ENCODE results near the gene CEP20. TPM values are rescaled to one million over a fixed set of nuclear protein-coding genes. Genes with fewer than 3 reads are reported as not detected.
"Not testable (repeated sequence)": the region's sequence is repeated elsewhere in the genome, so short reads cannot be mapped to it uniquely, and the experiment has no call there.

CEP20 gene, protein sequence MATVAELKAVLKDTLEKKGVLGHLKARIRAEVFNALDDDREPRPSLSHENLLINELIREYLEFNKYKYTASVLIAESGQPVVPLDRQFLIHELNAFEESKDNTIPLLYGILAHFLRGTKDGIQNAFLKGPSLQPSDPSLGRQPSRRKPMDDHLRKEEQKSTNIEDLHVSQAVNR
- 18.0 and 18.7 TPM in 2 replicates for total RNA-seq

DNA sequence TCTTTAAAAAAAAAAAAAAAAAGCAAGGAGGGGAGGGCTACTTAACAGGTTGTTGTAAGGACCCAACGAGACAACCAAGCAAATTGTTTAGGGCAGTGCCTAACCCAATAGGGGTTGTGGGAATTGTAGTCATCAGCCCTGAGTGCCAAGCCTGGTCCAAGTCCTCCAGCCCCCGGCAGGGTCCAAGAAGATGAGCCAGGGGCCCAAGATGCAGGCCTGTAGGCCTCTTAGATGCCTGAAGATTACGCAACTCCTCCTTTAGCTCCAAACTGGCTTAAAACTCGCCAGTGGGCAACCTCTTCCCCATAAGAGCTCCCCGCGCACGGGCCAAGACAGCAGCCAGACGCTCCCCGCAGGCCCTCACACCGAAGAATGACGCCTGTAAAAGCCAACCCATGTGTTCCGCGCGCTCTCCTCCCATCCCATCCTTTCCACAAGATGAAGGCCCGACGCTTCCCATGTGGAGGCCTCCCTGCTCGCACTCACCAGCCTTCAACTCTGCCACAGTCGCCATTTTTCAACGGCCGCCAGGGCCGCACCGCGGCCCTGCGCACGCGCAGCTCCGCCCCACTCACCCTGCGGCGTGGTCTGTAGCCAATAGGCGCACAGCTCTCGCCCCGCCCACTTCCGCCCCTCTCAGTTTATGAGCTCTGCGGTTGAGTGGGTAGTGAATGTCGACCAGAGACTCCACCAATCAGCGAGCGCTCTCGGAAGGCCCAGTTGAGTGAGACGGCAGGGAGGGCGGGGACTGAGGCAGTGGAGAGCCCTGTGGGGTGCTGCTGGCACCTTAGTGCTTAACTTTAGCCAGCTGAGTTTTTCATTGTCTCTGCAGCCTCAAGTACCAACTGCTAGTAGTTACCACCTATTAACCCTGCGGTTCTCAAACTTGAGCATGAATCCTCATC, at the start of gene CEP20:
Gene CEP20 (minus strand): TSS at position 532 of the 905 bp plus-strand sequence. CDS start 18 bp downstream, at position 514.
- peak; percentile 95 to 98 for DNase-seq (ENCODE audit: low read depth in 2 of 2)

DNA sequence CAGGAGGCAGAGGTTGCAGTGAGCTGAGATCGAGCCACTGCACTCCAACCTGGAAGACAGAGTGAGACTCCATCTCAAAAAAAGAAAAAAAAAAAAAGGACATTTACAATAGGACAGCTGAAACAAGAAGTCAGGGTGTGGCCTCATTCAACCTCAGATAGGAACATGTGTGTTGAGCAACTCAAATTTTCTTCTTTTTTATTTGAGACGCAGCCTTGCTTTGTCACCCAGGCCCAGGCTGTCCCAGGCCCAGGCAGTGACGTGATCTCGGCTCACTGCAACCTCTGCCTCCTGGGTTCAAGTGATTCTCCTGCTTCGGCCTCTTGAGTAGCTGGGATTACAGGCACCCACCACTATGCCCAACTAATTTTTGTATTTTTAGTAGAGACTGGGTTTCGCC, 48.4 kb upstream of the CEP20 start:
- not testable (repeated sequence) for DNase-seq (ENCODE audit: low read depth in 2 of 2)

DNA sequence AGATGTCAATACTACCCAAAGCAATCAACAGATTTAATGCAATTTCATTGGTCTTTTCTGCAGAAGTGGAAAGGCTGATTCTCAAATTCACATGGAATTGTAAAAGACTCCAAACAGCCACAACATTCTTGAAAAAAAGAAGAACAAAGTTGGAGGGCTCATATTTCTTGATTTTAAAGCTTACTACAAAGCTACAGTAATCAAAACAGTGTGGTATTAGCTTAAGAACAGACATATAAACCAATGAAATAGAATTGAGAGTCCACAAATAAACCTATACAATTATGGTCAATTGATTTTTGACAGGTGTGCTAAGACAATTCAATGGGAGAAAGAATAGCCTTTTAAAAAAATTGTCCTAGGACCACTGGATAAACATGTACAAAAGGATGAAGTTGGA, 46.6 kb upstream of the CEP20 start:
- no peak for DNase-seq (ENCODE audit: low read depth in 2 of 2)

DNA sequence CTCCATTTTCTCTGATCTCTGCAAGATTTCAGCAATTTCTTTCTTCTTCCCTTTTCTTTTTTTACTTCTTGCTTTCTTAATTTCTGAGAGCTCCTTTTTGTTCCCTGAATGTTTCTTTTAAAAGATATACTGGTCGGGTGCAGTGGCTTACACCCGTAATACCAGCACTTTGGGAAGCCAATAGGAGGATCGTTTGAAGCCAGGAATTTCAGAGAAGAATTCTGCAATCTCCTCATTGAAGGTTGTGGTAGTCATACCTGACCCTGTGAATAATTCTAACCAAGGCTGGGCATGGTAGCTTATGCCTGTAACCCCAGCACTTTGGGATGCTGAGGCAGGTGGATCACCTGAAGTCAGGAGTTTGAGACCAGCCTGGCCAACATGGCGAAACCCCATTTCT, 45.4 kb upstream of the CEP20 start:
- DNase-seq (ENCODE audit: low read depth in 2 of 2): no peak

DNA sequence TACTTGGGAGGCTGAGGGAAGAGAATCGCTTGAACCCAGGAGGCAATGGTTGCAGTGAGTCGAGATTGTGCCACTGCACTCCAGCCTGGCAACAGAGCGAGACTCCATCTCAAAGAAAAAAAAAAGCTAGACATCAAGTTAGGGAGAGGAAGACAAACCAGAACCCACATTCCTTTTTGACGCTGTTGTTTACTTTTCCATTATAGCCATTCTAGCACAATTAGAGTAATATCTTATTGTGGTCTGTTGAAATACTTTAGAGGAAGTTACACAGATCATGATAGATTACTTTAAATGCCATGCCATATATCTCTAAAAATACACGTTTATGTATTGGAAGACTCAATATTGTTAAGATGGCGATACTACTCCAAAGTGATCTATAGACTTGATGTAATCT, 44.5 kb upstream of the CEP20 start:
- DNase-seq (ENCODE audit: low read depth in 2 of 2): no peak

DNA sequence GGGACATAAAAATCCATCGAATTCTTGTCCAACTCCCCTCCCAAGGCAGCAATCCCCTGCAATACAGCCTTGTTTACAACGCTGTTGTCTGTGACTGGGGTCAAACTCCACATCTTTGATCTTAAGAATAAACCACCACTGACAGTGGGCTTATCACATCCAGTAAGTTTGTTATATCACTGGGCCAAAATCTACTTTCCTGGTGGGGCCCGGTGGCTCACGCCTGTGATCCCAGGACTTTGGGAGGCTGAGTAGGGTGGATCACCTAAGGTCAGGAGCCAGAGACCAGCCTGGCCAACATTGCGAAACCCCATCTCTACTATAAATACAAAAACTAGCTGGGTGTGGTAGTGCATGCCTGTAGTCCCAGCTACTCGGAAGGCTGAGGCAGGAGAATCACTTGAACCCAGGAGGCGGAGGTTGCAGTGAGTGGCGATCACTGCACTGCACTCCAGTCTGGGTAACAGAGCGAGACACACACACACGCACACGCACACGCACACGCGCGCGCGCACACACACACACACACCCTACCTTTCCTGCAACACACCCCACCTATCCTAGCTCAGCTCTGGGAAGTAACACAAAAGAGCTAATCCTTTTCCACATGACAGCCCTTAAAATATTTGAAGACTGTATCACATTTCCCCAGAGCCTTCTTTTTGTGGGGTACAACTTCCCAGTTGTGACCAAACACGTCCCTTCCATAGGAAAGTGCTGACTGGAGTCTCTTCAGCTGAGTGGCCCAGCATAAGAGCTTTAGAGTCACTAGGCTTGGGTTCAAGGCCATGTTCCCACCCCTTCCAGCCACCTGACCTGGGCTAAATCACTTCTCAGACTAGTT, 40.1 kb upstream of the CEP20 start:
- no peak for DNase-seq (ENCODE audit: low read depth in 2 of 2)

DNA sequence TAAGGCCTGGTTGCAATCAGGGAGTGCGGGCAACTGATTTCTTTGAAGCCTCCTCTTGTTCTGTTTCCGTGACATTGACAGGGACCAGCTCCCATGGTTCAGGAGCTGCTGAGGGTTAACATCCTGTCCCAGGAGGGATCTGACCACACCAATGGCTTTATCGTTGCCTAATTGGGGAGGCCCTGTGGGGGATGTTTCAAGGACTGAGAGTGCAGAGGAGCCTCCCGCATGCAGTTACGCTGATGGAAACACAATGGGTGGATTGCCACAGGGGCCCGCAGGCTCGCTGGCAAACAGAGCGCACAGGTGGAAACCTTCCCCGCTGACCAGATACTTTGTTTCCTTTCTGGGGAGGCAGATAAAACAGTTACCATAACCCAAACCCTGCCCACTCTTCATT, 37.2 kb upstream of the CEP20 start:
- no peak for DNase-seq (ENCODE audit: low read depth in 2 of 2)

DNA sequence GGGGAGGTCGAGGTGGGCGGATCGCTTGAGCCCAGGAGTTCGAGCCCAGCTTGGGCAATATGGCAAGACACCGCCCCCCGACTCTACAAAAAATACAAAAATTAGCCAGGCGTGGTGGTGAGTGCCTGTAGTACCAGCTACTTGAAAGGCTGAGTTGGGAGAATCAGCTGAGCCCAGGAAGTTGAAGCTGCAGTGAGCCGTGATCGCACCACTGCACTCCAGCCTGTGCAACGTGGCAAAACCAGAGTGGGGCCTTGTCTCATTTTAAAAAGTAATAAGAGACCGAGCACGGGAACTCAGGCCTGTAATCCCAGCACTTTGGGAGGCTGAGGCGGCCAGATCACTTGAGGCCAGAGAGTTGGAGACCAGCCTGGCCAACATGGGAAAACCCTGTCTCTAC, 36.6 kb upstream of the CEP20 start:
- no peak for DNase-seq (ENCODE audit: low read depth in 2 of 2)

DNA sequence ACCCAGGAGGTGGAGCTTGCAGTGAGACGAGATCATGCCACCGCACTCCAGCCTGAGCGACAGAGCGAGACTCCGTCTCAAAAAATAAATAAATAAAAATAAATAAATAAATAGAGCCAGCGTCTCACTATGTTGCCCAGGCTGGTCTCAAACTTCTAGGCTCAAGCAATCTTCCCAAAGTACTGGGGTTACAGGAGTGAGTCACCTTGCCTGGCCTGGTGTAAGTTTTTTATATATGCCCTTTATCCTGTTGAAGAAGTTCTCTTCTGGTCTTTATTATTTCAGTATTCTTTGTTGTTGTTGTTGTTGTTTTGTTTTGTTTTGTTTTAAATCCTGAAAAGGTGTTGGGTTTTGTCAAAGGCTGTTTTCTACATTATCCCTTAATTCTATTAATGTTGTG, 30.9 kb upstream of the CEP20 start:
- no peak for DNase-seq (ENCODE audit: low read depth in 2 of 2)

DNA sequence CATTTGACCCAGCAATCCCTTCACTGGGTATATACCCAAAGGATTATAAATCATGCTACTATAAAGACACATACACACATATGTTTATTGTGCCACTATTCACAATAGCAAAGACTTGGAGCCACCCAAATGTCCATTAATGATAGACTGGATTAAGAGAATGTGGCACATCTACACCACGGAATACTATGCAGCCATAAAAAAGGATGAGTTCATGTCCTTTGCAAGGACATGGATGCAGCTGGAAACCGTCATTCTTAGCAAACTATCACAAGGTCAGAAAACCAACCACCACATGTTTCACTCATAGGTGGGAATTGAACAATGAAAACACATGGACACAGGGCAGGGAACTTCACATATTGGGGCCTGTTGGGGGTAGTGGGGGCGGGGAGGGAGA, 29.9 kb upstream of the CEP20 start:
- DNase-seq (ENCODE audit: low read depth in 2 of 2): not testable (repeated sequence)

DNA sequence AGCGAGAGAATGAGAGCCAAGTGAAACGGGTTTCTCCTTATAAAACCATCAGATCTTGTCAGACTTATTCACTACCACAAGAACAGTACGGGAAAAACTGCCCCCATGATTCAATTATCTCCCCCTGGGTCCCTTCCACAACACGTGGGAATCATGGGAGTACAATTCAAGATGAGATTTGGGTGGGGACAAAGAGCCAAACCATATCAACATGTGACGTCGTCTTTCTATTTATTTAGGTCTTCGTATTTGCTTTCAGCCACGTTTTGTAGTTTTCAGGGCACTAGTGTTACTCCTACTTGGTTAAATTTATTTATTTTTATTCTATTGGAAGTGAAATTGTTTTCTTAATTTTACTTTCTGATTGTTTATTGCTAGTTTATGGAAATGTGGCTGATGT, 27.9 kb upstream of the CEP20 start:
- no peak for DNase-seq (ENCODE audit: low read depth in 2 of 2)

DNA sequence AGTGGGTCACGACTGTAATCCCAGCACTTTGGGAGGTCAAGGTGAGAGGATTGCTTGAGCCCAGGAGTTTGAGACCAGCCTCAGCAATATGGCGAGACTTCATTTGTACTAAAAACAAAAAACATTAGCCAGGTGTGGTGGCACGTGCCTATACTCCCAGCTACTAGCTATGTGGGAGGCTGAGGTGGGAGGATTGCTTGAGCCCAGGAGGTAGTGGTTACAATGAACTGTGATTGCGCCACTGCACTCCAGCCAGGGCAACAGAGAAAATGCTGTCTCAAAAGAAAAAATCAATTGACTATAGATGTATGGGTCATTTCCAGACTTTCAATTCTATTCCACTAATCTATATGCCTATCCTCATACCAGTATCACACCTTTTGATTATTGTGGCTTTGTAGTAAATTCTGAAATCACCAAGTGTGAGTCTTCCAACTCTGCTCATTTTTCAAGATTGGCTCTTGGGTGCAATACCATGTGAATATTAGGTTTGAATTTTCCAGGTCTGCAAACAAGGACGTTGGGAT, 27.2 kb upstream of the CEP20 start:
- no peak for DNase-seq (ENCODE audit: low read depth in 2 of 2)

DNA sequence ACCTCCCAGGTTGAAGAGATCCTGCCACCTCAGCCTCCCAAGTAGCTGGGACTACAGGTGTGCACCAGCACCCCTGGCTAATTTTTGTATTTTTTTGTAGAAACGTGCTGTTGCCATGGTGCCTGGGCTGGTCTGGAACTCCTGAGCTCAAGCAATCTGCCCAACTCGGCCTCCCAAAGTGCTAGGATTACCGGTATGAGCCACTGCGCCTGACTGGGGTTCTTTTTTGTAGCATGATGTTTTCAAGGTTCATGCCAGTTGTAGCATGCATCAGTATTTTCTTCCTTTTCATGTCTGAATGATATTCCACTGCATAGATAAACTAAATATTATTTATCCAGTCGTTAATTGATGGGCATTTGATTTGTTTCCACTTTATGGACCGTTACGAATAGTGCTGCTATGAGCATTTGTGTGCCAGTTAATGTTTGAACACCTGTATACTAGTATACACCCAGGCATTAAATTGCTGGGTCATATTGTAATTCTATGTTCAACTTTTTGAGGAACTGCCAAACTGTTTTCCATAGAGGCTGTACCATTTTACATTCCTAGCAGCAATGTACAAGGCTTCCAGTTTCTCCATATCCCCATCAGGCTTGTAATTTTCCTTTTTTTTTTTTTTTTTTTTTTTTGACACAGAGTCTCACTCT, 24.8 kb upstream of the CEP20 start:
- no peak for DNase-seq (ENCODE audit: low read depth in 2 of 2)

DNA sequence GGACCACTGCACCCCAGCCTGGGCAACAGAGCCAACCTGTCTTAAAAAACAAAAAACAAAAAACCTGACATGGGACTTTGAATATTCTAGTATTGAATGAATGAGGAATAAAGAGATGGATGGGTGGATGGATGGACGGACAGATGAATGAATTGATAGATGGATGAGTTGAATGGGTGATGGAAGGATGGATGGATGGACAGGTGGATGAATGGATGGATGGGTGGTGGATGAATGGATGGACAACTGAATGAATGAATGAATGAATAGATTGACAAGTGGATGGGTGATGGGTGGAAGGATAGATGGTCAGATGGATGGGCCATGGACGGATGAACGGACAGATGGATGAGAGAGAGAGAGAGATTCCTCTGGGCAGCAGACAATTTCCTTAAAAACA, 22.8 kb upstream of the CEP20 start:
- DNase-seq (ENCODE audit: low read depth in 2 of 2): no peak

DNA sequence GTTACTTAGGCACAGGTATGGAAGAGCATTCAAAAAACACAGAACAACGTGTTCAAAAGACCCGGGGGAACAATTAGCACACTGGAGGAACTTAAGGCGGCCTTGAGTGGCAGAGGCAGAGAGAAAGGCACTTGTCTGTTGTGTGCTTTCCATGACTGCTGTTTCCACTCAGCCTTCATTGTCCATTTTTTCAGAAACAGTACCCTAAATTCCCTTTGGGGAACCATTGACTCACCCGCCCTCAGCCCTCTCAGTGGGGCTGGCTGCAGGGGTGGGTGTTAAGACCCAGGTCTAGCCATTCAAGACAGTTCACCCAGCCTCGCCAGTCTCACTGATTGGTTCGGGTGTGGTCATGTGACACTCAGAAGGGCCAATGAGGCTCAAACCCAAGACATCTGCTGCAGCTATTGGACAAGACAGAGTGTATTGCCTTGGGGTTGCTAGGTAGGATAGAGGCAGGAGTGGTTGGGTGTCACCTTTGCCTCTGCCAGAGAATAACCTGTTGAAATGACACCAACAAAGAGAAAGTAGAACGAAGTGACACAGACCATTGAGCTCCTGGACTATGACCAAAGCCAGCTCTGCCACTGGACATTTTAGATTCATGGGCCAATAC, 19.6 kb upstream of the CEP20 start:
- peak in 1 of 2 donors; percentile 35 for DNase-seq (ENCODE audit: low read depth in 2 of 2)

DNA sequence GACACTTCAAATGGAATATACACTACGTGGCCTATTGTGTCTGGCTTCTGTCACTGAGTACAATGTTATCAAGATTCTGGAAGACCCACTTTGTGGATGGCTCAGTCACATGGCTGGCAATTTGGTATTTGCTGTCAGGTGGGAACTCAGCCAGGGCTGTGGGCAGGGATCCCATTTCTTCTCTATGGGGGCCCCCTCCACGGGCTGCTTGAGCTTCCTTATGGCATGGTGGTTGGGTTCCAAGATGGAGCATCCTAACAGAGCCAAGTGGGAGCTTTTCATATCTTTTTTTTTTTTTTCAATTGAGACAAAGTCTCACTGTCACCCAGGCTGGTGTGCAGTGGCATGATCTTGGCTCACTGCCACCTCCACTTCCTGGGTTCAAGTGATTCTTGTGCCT, 18.0 kb upstream of the CEP20 start:
- DNase-seq (ENCODE audit: low read depth in 2 of 2): no peak

DNA sequence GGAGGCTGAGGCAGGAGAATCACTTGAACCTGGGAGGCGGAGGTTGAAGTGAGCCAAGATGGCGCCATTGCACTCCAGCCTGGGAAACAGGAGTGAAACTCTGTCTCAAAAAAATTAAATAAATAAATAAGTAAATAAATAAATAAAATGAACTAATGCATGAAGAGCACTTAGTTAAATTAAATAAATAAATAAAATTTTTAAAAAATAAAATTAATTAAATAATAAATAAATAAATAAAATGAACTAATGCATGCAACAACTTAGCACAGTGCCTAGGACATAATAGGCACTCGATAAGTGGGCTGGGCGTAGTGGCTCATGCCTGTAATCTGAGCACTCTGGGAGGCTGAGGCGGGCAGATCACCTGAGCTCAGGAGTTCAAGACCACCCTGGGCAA, 15.6 kb upstream of the CEP20 start:
- DNase-seq (ENCODE audit: low read depth in 2 of 2): no peak

DNA sequence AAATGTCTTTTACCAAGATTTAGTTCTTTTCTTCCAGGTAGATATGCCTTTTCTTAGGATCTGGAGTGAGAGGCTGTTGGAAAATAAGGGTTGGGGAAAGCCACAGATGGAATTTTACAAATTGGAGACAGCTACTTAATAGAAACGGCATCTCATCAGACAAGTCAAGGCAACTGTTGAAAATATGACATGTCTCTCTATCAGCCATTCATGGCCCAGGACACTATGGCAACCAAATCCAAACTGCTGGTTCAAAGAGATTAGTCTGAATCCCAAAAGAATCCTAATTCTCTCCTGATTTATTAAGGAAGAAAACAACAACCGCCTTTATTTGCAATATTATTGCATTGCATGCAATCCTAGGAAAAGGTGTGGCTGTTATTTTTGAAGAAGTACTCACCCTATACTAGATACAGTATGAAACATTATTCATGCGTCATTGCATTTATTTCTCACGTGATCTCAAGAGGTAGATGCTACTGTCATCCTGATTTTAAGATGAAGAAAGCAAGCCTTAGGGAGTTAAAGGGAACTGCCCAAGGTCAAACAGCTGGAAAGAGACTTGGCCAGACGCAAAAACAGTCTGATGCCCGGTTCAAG, 12.6 kb upstream of the CEP20 start:
- DNase-seq (ENCODE audit: low read depth in 2 of 2): no peak

DNA sequence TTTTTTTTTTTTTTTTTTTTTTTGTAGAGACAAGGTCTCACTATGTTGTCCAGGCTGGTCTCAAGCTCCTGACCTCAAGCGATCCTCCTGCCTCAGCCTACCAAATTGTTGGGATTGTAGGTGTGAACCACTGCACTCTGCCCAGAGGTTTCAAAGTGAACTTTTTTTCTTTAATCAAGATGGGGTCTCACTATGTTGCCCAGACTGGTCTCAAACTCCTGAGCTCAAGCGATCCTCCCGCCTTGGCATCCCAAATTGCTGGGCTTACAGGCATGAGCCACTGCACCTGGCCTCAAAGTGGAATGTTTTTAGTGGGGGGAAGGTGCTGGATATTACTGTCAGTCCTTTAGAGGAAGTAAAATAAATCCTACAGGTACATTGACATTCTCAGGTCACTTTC, 12.0 kb upstream of the CEP20 start:
- DNase-seq (ENCODE audit: low read depth in 2 of 2): no peak

DNA sequence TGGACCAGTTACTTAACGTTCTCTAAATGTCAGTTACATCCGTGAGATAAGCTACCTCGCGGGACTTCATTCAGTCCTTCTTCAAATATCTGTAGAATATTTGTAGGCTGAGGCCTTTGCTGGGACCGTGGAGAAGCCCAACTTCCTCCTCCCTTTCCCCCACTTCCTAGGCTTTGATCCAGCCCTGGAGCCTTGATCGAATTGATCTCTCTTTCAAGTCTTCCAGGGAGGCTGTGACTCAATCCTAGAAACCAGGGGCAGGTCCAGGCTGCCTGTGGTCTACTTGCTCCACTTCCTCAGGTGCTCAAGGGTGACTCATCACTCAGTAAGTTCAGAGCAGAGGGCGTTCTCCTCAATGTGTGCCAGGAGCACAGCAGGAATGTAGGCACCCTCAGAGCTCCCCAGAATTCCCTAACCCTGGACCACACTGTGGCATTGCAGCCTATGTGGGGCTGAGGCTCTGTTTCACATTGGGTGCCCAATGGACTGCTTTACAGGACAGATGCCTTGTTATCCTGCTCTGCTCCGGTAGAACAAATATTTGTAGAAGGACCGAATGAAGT, 11.2 kb upstream of the CEP20 start:
- peak in 1 of 2 donors; percentile 23 for DNase-seq (ENCODE audit: low read depth in 2 of 2)

All from dermis microvascular lymphatic vessel endothelial cell (primary cell).